OCI-LY1 (cell line): ENCODE results near the gene ZBTB47.

Source experiments
- EZH2 ChIP-seq: fragments of 200-600 bp; sonication (generic), shearing (Covaris generic); IDR thresholded peaks from 2 replicates; pipeline ENCODE4 v1.8.0; 2017; ENCODE audit warnings: borderline replicate concordance, mixed run types, mild to moderate bottlenecking, antibody characterized with exemption, low read length, moderate library complexity, mixed read lengths
- TF ChIP-seq, protein P1 (sequence below): fragments of 200-600 bp; sonication (generic), shearing (Covaris generic); IDR thresholded peaks from 2 replicates; pipeline ENCODE4 v1.5.1; 2017; ENCODE audit warnings: mild to moderate bottlenecking, antibody characterized with exemption, low read length, moderate library complexity, mixed read lengths

DNA sequence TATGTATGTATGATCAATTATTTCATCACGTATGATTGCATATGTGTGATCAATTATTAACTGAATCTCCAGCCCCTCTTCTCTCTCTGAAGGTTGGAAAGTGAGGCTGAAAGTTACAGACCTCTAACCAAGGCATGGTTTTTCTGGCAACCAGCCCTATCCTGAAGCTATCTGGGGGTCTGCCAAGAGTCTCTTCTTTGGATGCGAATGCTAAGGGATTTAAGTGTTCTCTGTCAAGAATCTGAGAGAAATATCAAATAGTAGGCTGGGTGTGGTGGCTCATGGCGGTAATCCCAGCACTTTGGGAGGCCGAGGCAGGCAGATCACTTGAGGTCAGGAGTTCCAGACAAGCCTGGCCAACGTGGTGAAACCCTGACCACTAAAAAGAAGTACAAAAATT is 44.9 kb upstream of the ZBTB47 start:
- TF ChIP-seq, protein P1, sequence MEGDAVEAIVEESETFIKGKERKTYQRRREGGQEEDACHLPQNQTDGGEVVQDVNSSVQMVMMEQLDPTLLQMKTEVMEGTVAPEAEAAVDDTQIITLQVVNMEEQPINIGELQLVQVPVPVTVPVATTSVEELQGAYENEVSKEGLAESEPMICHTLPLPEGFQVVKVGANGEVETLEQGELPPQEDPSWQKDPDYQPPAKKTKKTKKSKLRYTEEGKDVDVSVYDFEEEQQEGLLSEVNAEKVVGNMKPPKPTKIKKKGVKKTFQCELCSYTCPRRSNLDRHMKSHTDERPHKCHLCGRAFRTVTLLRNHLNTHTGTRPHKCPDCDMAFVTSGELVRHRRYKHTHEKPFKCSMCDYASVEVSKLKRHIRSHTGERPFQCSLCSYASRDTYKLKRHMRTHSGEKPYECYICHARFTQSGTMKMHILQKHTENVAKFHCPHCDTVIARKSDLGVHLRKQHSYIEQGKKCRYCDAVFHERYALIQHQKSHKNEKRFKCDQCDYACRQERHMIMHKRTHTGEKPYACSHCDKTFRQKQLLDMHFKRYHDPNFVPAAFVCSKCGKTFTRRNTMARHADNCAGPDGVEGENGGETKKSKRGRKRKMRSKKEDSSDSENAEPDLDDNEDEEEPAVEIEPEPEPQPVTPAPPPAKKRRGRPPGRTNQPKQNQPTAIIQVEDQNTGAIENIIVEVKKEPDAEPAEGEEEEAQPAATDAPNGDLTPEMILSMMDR = no peak
- no peak for TF ChIP-seq EZH2
